ENCODE measurements around the gene OS9.
"Not testable (repeated sequence)": the region's sequence is repeated elsewhere in the genome, so short reads cannot be mapped to it uniquely, and the experiment has no call there.

OS9 gene

GRCh38 chr12:57693659-57694458 lies at the start of gene OS9:
Gene OS9, plus strand, starts transcription at chr12:57694132. Its CDS starts 30 bp downstream, at chr12:57694162.
- peak; percentile 100 for DNase-seq (ENCODE audit: low spot score)

GRCh38 chr12:57645990-57646658 lies 47.8 kb upstream of the OS9 start:
- DNase-seq (ENCODE audit: low spot score) = not testable (repeated sequence)

GRCh38 chr12:57646659-57647049 lies 47.3 kb upstream of the OS9 start:
- DNase-seq (ENCODE audit: low spot score) = not testable (repeated sequence)

- no peak for DNase-seq (ENCODE audit: low spot score)
Observed at GRCh38 chr12:57654042-57654441, 39.9 kb upstream of the OS9 start.

- DNase-seq (ENCODE audit: low spot score) = no peak
Observed at GRCh38 chr12:57655541-57656240, 38.2 kb upstream of the OS9 start.

- not testable (repeated sequence) for DNase-seq (ENCODE audit: low spot score)
Observed at GRCh38 chr12:57656408-57656807, 37.5 kb upstream of the OS9 start.

- no peak for DNase-seq (ENCODE audit: low spot score)
Observed at GRCh38 chr12:57657744-57658143, 36.2 kb upstream of the OS9 start.

- no peak for DNase-seq (ENCODE audit: low spot score)
Observed at GRCh38 chr12:57658890-57659289, 35.0 kb upstream of the OS9 start.

- no peak for DNase-seq (ENCODE audit: low spot score)
Observed at GRCh38 chr12:57661376-57661775, 32.6 kb upstream of the OS9 start.

- DNase-seq (ENCODE audit: low spot score) = not testable (repeated sequence)
Observed at GRCh38 chr12:57665066-57665820, 28.7 kb upstream of the OS9 start.

- no peak for DNase-seq (ENCODE audit: low spot score)
Observed at GRCh38 chr12:57666897-57667296, 27.0 kb upstream of the OS9 start.

- DNase-seq (ENCODE audit: low spot score) = not testable (repeated sequence)
Observed at GRCh38 chr12:57669691-57670090, 24.2 kb upstream of the OS9 start.

GRCh38 chr12:57671811-57672210 lies 22.1 kb upstream of the OS9 start:
- not testable (repeated sequence) for DNase-seq (ENCODE audit: low spot score)

- no peak for DNase-seq (ENCODE audit: low spot score)
Observed at GRCh38 chr12:57672801-57673200, 21.1 kb upstream of the OS9 start.

- DNase-seq (ENCODE audit: low spot score) = no peak
Observed at GRCh38 chr12:57674691-57675090, 19.2 kb upstream of the OS9 start.

GRCh38 chr12:57677947-57678346 lies 16.0 kb upstream of the OS9 start:
- not testable (repeated sequence) for DNase-seq (ENCODE audit: low spot score)

- no peak for DNase-seq (ENCODE audit: low spot score)
Observed at GRCh38 chr12:57679697-57680096, 14.2 kb upstream of the OS9 start.

- no peak for DNase-seq (ENCODE audit: low spot score)
Observed at GRCh38 chr12:57687862-57688261, 6.1 kb upstream of the OS9 start.

GRCh38 chr12:57688931-57689330 lies 5.0 kb upstream of the OS9 start:
- DNase-seq (ENCODE audit: low spot score) = no peak

GRCh38 chr12:57692500-57692899 lies 1.4 kb upstream of the OS9 start:
- DNase-seq (ENCODE audit: low spot score) = no peak

- no peak for DNase-seq (ENCODE audit: low spot score)
Observed at GRCh38 chr12:57693317-57693658, 644 bp upstream of the OS9 start.

- no peak for DNase-seq (ENCODE audit: low spot score)
Observed at GRCh38 chr12:57694459-57695019, 607 bp downstream of the OS9 start.
